Measurements from ENCODE around the gene MRPL40.

Gene MRPL40

DNA sequence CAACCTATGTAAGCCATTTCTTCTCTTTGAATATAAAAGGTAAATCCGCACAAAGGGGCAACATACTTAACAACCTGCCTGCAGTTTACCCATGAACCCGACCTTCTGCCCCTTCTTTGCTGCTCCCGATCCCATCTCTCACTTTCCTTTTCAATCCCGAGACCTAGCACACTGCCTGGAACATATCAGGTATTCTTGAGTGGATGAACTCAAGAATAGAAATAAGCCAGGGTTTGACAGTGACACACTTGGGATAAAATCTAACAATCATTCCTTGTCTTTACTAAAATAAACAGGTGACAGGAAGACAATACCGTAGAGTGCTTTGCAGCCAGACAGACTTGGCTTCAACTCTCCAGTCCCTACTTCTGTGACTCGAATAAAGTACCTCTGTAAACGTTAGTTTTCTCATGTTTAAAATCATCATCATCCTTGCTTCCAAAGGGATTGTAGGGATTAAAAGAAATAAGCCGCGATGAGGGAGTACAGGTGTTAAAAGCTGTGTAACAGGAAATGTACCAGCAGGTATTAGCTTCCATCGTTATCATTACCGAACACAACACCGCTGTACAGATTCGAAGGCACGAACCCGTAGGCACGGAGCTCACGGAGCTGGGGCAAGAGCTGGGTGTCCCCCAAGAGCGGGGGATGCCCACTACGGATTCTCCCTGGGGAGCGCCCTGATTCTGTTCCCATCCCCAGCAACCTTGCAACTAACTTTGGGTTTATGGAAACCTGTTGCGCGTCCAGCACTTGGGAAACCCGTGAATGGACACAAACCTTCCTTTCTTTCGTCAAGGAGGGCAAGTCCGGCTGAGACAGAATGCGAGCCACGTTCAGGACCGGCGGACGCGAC is 45.9 kb downstream of the MRPL40 start:
- peak; percentile 39 for FAIRE-seq

DNA sequence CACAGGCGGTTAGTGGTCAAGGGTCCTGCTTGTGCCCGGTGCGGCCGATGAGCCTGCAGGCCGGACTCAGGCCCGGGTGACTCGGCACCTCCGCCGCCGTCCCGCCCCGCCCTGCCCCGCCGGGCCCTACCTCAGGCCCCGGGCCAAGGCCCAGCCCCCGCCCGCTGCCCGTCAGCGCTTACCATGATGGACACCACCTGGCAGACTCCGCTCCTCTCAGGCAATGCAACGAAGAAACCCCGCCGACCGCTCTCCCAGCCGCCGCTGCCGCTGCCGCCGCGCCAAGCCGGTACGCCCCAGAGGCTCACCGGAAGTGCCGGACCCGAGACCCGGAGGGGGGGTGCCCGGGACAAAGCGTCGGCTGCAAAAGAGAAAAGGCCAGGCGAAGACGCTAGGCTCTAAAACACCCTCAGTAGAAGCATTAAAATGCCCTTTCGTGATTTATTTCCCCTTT is 46.6 kb downstream of the MRPL40 start, which contains the start of gene UFD1:
UFD1 (minus strand) TSS at position 293 of the 454 bp plus-strand sequence; CDS start at position 185, 108 bp downstream.
- DNase-seq (ENCODE audit: extremely low spot score, insufficient read length, low read depth): peak; percentile 44
- FAIRE-seq: no peak

More for the DNA sequence above, 45.9 kb downstream of the MRPL40 start:
- DNase-seq (ENCODE audit: extremely low spot score, insufficient read length, low read depth): no peak

DNA sequence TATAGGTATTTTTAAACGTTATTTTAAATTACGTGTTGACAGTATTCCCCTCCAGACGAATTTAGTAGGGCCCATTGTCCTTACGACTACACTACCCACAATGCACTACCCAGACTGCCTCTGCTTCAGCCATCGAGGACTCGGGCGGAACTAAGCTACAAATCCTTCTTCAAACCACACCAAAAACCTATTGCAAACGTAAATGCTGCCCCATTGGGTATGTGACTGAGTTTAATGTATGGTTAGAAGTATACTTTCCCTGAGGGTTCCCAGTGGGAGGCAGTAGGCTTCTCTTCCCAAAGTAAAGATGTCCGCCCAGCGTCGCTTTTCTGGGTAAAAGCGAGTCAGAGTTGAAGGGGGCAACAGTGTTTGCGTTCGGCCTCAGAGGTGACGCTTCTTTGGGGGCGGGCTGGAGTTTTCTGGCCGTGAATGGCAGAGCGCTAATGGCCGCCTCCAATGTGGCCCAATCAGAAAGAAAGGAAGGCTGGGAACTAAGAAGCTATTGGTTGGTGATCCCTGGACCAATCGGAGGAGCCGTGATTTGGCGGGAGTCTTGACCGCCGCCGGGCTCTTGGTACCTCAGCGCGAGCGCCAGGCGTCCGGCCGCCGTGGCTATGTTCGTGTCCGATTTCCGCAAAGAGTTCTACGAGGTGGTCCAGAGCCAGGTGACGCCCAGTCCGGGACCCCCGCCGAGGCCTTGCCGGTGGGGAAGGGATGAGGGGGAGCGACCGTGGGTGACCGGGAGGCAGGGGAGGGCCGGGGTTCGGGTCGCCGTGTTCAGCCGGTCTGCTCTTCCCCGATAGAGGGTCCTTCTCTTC is 47.2 kb downstream of the MRPL40 start, which contains the start of gene CDC45:
CDC45 (plus strand) TSS at position 566 of the 818 bp plus-strand sequence; CDS start at position 615, 49 bp downstream.
- DNase-seq (ENCODE audit: extremely low spot score, insufficient read length, low read depth) (peak; percentile 93), FAIRE-seq (peak; percentile 95)

DNA sequence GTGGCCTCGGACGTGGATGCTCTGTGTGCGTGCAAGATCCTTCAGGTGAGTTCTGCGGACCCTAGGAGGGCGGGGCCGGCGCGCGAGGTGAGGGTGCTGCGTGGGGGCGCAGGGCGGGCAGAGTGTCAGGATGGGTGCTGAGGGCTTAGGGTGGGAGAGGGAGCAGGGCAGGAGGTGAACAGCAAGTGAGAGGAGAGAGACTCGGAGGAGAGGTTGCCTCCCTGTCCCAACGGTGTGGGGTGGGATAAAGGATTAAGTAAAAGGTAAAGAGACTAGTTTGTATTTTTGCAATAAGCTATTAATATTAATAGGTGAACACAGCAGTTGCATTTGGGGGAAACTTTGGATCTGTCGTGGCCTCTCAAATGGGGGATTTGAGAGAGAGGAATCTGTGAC is 47.8 kb downstream of the MRPL40 start:
- FAIRE-seq: no peak
- no peak for DNase-seq (ENCODE audit: extremely low spot score, insufficient read length, low read depth)

DNA sequence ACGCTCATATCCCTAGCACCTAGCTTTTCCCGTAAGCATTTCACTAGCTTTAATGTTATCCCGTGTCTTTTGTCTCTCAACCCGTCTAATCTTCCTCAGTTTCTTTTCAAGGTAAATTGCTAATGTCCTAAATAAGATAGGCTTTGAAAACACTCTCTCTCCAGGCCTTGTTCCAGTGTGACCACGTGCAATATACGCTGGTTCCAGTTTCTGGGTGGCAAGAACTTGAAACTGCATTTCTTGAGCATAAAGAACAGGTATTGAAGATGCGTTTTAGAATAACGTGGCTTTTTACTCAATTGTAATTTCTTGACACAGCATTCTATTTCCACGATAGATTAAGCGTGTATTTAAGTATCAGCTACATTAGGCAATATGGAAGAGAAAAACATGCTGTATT is 48.4 kb downstream of the MRPL40 start:
- FAIRE-seq: no peak

DNA sequence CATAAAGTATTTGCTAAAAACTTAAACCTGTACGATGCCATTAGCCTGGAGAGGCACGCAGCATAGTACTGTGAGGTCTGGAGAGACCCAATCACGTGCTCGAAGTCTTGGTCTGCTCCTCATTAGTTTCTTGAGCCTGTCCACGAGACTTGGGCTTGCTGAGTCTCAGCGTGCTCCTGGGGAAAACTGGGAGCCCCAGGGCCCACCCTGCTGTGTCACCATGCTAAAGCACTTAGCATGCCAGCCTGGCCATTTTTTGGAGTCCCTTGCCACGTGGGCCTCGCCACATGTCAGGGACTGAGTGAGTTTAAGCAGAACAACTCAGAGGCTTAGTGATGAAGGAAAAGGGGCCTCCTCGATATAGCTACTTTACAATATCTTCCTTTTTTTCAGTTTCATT is 50.0 kb downstream of the MRPL40 start:
- FAIRE-seq: no peak

More for the DNA sequence above, 48.4 kb downstream of the MRPL40 start:
- no peak for DNase-seq (ENCODE audit: extremely low spot score, insufficient read length, low read depth)

DNA sequence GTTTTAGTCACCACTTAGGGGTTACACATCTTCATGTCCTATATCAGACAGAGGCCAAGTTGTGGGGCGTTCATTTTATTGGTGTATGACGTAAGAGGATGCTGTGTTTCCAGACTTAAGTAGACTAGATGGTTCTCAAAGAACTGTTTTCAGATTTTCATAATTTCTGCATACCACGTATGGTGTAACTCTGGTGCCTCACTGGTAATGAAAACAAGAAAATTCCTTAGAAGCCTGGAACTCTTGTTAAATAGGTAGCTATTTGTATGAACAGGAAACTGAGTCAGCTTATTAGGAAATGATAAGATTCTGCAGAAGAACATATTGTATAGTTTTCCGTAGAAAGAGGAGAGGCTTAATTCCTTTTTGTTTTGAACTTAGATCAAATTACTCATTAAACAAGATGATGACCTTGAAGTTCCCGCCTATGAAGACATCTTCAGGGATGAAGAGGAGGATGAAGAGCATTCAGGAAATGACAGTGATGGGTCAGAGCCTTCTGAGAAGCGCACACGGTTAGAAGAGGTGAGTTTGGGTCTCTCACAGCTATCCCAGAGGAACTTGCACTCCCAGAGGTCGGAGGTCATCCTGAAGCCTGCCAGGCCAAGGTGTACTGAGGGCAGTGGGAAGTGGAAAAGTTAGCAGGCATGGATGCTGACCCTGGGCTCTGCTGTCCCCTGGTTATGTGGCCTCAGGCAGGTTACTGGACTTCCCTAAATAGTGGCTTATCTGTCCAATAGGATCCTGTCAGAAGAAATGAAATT is 51.3 kb downstream of the MRPL40 start:
- no peak for DNase-seq (ENCODE audit: extremely low spot score, insufficient read length, low read depth)
- no peak for FAIRE-seq

More for the DNA sequence above, 50.0 kb downstream of the MRPL40 start:
- no peak for DNase-seq (ENCODE audit: extremely low spot score, insufficient read length, low read depth)
